ENCODE results near the gene DPPA3. TPM values are rescaled to one million over a fixed set of nuclear protein-coding genes. Genes with fewer than 3 reads are reported as not detected.
A peak's percentile ranks its signal among the peaks of the same experiment; 100 is the strongest.

DPPA3 gene
- polyA plus RNA-seq, 1 donor, result not detected

DNA sequence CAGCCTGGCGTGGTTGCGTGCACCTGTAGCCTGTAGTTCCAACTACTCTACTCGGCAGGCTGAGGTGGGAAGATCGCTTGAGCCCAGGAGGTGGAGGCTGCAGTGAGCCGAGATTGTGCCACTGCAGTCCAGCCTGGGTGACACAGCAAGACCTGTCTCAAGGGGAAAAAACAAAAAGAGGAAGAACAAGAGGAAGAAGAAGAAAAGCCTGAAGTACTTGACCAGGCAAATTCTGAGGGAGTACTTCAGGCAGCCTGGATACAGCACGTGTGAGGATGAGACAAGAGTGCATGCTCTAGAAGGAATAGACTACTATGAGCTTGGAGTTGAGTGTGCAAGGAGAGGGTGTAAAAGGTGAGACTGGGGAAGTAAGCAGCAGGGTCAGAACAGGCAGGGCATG, 17.4 kb upstream of the DPPA3 start:
- no peak overlapping the region for H3K4me3 ChIP-seq (ENCODE audit: low read length)
- H3K4me1 ChIP-seq (ENCODE audit: control insufficient read depth, insufficient read depth, low read length), result no peaks in the 10 kb centered on the region
- no peaks in the 10 kb centered on the region for H3K36me3 ChIP-seq (ENCODE audit: control insufficient read depth, insufficient read depth, low read length)
- H3K27me3 ChIP-seq (ENCODE audit: control insufficient read depth, insufficient read depth, low read length), result no peaks in the 10 kb centered on the region
- H3K9me3 ChIP-seq (ENCODE audit: control insufficient read depth, low read depth, low read length), result no peaks in the 10 kb centered on the region
- WGBS (ENCODE audit: insufficient coverage, low lambda C conversion rate), result 83% methylated on average over 1 of the region's 6 CpGs
- no peak overlapping the region for H3K27ac ChIP-seq (ENCODE audit: low read length)
- no peak for DNase-seq

DNA sequence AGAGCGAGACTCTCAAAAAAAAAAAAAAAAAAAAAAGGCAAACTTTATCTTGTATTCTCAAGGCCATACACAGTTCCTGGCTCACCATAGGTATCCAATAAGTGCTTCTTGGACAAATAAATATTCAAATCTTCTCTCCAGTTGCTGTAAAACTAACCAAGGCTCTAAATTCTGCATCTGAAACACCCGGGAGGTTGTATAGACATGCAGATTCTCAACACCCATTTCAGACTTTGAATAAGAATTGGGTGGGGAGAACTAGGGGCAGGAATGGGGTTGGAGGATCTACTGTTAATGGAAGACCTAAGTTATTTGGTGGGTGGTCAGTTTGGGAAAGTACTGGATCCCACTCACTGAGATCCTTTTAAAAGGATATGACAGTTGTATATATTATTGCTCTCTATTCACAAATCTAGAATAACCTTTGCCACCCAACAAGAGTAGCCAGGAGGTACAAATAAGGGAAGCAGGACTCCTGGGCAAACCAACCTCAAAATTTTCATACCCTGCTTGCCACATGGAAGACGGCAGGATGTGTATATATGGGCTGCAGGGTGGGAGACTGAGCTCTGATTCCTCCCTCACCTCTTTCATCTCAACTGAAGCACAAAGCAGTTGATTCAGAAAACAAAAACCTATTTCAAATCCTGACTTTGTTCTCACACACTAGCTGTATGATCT, 16.5 kb upstream of the DPPA3 start:
- no peaks in the 10 kb centered on the region for H3K27me3 ChIP-seq (ENCODE audit: control insufficient read depth, insufficient read depth, low read length)
- H3K9me3 ChIP-seq (ENCODE audit: control insufficient read depth, low read depth, low read length), result no peaks in the 10 kb centered on the region
- no peak overlapping the region for H3K27ac ChIP-seq (ENCODE audit: low read length)
- H3K4me1 ChIP-seq (ENCODE audit: control insufficient read depth, insufficient read depth, low read length), result no peaks in the 10 kb centered on the region
- no peak for DNase-seq
- WGBS (ENCODE audit: insufficient coverage, low lambda C conversion rate), result no CpG with 5 or more reads among the region's 3 CpGs
- H3K36me3 ChIP-seq (ENCODE audit: control insufficient read depth, insufficient read depth, low read length), result no peaks in the 10 kb centered on the region
- no peak overlapping the region for H3K4me3 ChIP-seq (ENCODE audit: low read length)

- no peak for DNase-seq
- Histone ChIP-seq H3K36me3 (ENCODE audit: control insufficient read depth, insufficient read depth, low read length) (no peaks in the 10 kb centered on the region), H3K27me3 (ENCODE audit: control insufficient read depth, insufficient read depth, low read length) (no peaks in the 10 kb centered on the region), H3K4me1 (ENCODE audit: control insufficient read depth, insufficient read depth, low read length) (no peaks in the 10 kb centered on the region), H3K27ac (ENCODE audit: low read length) (no peak overlapping the region), H3K4me3 (ENCODE audit: low read length) (no peak overlapping the region), H3K9me3 (ENCODE audit: control insufficient read depth, low read depth, low read length) (no peaks in the 10 kb centered on the region)
- 63% methylated on average over 1 of the region's 10 CpGs for WGBS (ENCODE audit: insufficient coverage, low lambda C conversion rate)
Observed at GRCh38 chr12:7695237-7695560, 16.0 kb upstream of the DPPA3 start.

GRCh38 chr12:7695566-7696197, 15.6 kb upstream of the DPPA3 start, which contains the start of gene GDF3:
Gene GDF3 (minus strand): TSS chr12:7695775. CDS start chr12:7695728, 47 bp downstream.
- H3K9me3 ChIP-seq (ENCODE audit: control insufficient read depth, low read depth, low read length), result no peaks in the 10 kb centered on the region
- H3K4me1 ChIP-seq (ENCODE audit: control insufficient read depth, insufficient read depth, low read length), result no peaks in the 10 kb centered on the region
- DNase-seq, result peak; percentile 7 to 27
- no peaks in the 10 kb centered on the region for H3K36me3 ChIP-seq (ENCODE audit: control insufficient read depth, insufficient read depth, low read length)
- H3K27ac ChIP-seq (ENCODE audit: low read length), result no peak within 1 kb of the TSS
- H3K27me3 ChIP-seq (ENCODE audit: control insufficient read depth, insufficient read depth, low read length), result no peaks in the 10 kb centered on the region
- no peak within 1 kb of the TSS for H3K4me3 ChIP-seq (ENCODE audit: low read length)
- WGBS (ENCODE audit: insufficient coverage, low lambda C conversion rate), result 66% methylated on average over 3 of the region's 7 CpGs

DNA sequence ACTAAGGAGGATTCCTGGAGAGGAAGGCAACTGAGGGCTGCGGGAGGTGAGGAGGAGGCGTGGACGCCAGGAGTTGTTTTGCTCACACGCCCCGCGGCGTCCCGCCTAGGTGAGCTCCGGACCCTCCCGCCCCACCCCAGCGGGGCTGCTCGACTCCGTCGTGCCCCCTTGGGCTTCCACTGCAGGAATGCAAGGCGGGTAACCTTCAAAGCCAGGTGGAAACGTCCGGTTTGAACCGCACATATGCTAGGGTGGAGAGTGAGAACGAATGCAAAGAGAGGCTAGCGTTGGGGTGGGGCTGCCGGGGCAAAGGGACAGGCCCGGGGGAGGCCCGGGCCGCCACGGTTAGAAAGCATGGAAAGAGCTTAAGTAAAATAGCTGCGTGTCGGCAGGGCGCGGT, 5.4 kb upstream of the DPPA3 start:
- Histone ChIP-seq H3K36me3 (ENCODE audit: control insufficient read depth, insufficient read depth, low read length) (no peaks in the 10 kb centered on the region), H3K9me3 (ENCODE audit: control insufficient read depth, low read depth, low read length) (peaks cover 3% of the 10 kb centered on the region), H3K4me3 (ENCODE audit: low read length) (no peak overlapping the region), H3K27me3 (ENCODE audit: control insufficient read depth, insufficient read depth, low read length) (no peaks in the 10 kb centered on the region), H3K4me1 (ENCODE audit: control insufficient read depth, insufficient read depth, low read length) (no peaks in the 10 kb centered on the region), H3K27ac (ENCODE audit: low read length) (no peak overlapping the region)
- no peak for DNase-seq
- WGBS (ENCODE audit: insufficient coverage, low lambda C conversion rate), result no CpG with 5 or more reads among the region's 29 CpGs

GRCh38 chr12:7709969-7710675, 1.1 kb upstream of the DPPA3 start:
- Histone ChIP-seq H3K36me3 (ENCODE audit: control insufficient read depth, insufficient read depth, low read length) (no peaks in the 10 kb centered on the region), H3K4me1 (ENCODE audit: control insufficient read depth, insufficient read depth, low read length) (no peaks in the 10 kb centered on the region), H3K27ac (ENCODE audit: low read length) (no peak overlapping the region), H3K27me3 (ENCODE audit: control insufficient read depth, insufficient read depth, low read length) (no peaks in the 10 kb centered on the region), H3K4me3 (ENCODE audit: low read length) (no peak overlapping the region), H3K9me3 (ENCODE audit: control insufficient read depth, low read depth, low read length) (peaks cover 7% of the 10 kb centered on the region)
- DNase-seq, result no peak
- no CpG with 5 or more reads among the region's 8 CpGs for WGBS (ENCODE audit: insufficient coverage, low lambda C conversion rate)

DNA sequence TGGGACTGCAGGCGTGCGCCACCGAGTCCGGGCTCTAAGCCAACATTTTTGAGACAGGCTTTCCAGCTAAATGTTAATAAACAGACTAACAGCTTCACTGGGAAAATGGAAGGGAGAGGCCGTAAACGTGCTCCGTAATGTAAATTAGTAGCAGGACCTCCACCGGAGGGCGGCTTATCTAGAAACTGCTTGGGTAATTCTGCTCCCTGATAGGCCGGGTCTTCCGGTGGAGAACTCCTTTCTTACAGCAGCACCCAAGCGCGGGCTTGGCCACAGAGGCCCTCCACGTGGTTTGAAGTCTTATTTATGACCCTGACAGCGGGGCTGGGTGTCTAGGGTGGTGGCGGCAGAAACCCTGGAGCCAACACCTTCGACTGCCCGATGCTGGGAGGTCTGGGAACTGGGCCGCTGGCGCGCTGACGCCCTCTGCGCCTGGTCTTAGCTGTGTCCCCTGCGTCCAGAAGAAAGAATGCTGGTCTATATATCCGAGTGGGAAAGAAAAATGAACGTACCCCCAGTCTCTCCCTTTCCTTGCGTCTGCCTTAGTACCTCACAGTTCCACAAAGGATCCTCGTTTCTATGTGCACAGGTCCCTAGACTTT, 1.7 kb downstream of the DPPA3 start:
- WGBS (ENCODE audit: insufficient coverage, low lambda C conversion rate), result 100% methylated on average over 1 of the region's 28 CpGs
- H3K4me1 ChIP-seq (ENCODE audit: control insufficient read depth, insufficient read depth, low read length), result no peaks in the 10 kb centered on the region
- no peak overlapping the region for H3K27ac ChIP-seq (ENCODE audit: low read length)
- H3K9me3 ChIP-seq (ENCODE audit: control insufficient read depth, low read depth, low read length), result peaks cover 3% of the 10 kb centered on the region
- no peak for DNase-seq
- no peak overlapping the region for H3K4me3 ChIP-seq (ENCODE audit: low read length)
- no peaks in the 10 kb centered on the region for H3K27me3 ChIP-seq (ENCODE audit: control insufficient read depth, insufficient read depth, low read length)
- H3K36me3 ChIP-seq (ENCODE audit: control insufficient read depth, insufficient read depth, low read length), result no peaks in the 10 kb centered on the region

GRCh38 chr12:7716381-7716780, 5.1 kb downstream of the DPPA3 start:
- Histone ChIP-seq H3K27me3 (ENCODE audit: control insufficient read depth, insufficient read depth, low read length) (no peaks in the 10 kb centered on the region), H3K4me3 (ENCODE audit: low read length) (no peak overlapping the region), H3K4me1 (ENCODE audit: control insufficient read depth, insufficient read depth, low read length) (no peaks in the 10 kb centered on the region), H3K9me3 (ENCODE audit: control insufficient read depth, low read depth, low read length) (peaks cover 3% of the 10 kb centered on the region), H3K36me3 (ENCODE audit: control insufficient read depth, insufficient read depth, low read length) (no peaks in the 10 kb centered on the region), H3K27ac (ENCODE audit: low read length) (no peak overlapping the region)
- WGBS (ENCODE audit: insufficient coverage, low lambda C conversion rate), result 27% methylated on average over 1 of the region's 5 CpGs
- DNase-seq, result no peak

GRCh38 chr12:7719946-7720730, 8.9 kb downstream of the DPPA3 start:
- 90% methylated on average over 2 of the region's 15 CpGs for WGBS (ENCODE audit: insufficient coverage, low lambda C conversion rate)
- Histone ChIP-seq H3K9me3 (ENCODE audit: control insufficient read depth, low read depth, low read length) (no peaks in the 10 kb centered on the region), H3K4me3 (ENCODE audit: low read length) (no peak overlapping the region), H3K4me1 (ENCODE audit: control insufficient read depth, insufficient read depth, low read length) (no peaks in the 10 kb centered on the region), H3K36me3 (ENCODE audit: control insufficient read depth, insufficient read depth, low read length) (no peaks in the 10 kb centered on the region), H3K27me3 (ENCODE audit: control insufficient read depth, insufficient read depth, low read length) (no peaks in the 10 kb centered on the region), H3K27ac (ENCODE audit: low read length) (no peak overlapping the region)
- no peak for DNase-seq

DNA sequence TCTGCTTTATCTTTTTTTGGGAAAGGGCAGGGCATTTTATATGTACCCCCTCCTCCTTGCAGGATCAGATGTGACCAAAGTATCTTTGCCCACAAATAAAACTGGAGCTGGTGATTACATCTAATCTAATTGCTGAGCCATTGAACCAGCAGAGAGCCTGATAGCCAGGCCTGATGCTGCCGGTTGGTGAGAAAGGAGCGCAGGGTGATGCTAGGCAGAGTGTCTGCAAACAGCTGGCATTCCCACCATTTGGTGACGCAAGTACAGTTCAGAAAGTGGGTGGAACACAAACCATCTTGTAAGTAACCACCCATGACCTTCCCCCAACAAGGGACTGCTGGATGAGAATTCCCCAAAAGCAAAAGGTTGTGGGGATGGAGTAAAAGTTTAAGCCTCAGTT, 12.7 kb downstream of the DPPA3 start:
- no peaks in the 10 kb centered on the region for H3K36me3 ChIP-seq (ENCODE audit: control insufficient read depth, insufficient read depth, low read length)
- H3K4me3 ChIP-seq (ENCODE audit: low read length), result no peak overlapping the region
- DNase-seq, result no peak
- H3K27ac ChIP-seq (ENCODE audit: low read length), result no peak overlapping the region
- no peaks in the 10 kb centered on the region for H3K4me1 ChIP-seq (ENCODE audit: control insufficient read depth, insufficient read depth, low read length)
- no CpG with 5 or more reads among the region's 3 CpGs for WGBS (ENCODE audit: insufficient coverage, low lambda C conversion rate)
- no peaks in the 10 kb centered on the region for H3K9me3 ChIP-seq (ENCODE audit: control insufficient read depth, low read depth, low read length)
- no peaks in the 10 kb centered on the region for H3K27me3 ChIP-seq (ENCODE audit: control insufficient read depth, insufficient read depth, low read length)
